Chondrocyte (in vitro differentiated cells): Measurements from ENCODE around the gene LAT. TPM values are rescaled to one million over a fixed set of nuclear protein-coding genes. Genes with fewer than 3 reads are reported as not detected.
"Not testable (repeated sequence)": the region's sequence is repeated elsewhere in the genome, so short reads cannot be mapped to it uniquely, and the experiment has no call there.

Experiments used
- DNase-seq: peaks from one replicate; pipeline ENCODE4 v3.0.0; 2021; ENCODE audit warnings: mixed read lengths, low spot score
- H3K27ac Mint-ChIP-seq: one replicate; pipeline ENCODE4 v1.8.0; 2021; ENCODE audit warnings: mild to moderate bottlenecking, moderate library complexity, mixed read lengths; ENCODE audit not compliant: unreplicated experiment
- H3K27me3 Mint-ChIP-seq: 2 replicates; pipeline ENCODE4 v1.8.0; 2021; ENCODE audit warnings: low read depth, mixed read lengths
- H3K36me3 Mint-ChIP-seq: 2 replicates; pipeline ENCODE4 v1.8.0; 2021; ENCODE audit warnings: low read depth, mixed read lengths
- H3K4me1 Mint-ChIP-seq: 2 replicates; pipeline ENCODE4 v1.8.0; 2021; ENCODE audit warnings: low read depth, mild to moderate bottlenecking, mixed read lengths
- H3K4me3 Mint-ChIP-seq: one replicate; pipeline ENCODE4 v1.8.0; 2021; ENCODE audit warnings: mild to moderate bottlenecking, moderate library complexity, mixed read lengths; ENCODE audit not compliant: unreplicated experiment
- H3K9me3 Mint-ChIP-seq: 2 replicates; pipeline ENCODE4 v1.8.0; 2021; ENCODE audit warnings: low read depth, mixed read lengths
- total RNA-seq: library from RNA; stranded (reverse); gene quantifications from 3 replicates; pipeline ENCODE4 v1.2.1, GENCODE V29; 2021
- TF ChIP-seq, protein P1 (sequence below): fragments of 200-600 bp; sonication (generic); IDR thresholded peaks from 2 replicates; pipeline ENCODE4 v1.5.0; 2021; ENCODE audit warnings: antibody characterized with exemption, mild to moderate bottlenecking, moderate library complexity

Gene LAT
- total RNA-seq, 1 donor from 2014 or later = 11.7 TPM

GRCh38 chr16:28977703-28978662, 6.9 kb upstream of the LAT start:
- H3K4me1 Mint-ChIP-seq = peaks cover 25% of the 10 kb centered on the region
- TF ChIP-seq, protein P1, sequence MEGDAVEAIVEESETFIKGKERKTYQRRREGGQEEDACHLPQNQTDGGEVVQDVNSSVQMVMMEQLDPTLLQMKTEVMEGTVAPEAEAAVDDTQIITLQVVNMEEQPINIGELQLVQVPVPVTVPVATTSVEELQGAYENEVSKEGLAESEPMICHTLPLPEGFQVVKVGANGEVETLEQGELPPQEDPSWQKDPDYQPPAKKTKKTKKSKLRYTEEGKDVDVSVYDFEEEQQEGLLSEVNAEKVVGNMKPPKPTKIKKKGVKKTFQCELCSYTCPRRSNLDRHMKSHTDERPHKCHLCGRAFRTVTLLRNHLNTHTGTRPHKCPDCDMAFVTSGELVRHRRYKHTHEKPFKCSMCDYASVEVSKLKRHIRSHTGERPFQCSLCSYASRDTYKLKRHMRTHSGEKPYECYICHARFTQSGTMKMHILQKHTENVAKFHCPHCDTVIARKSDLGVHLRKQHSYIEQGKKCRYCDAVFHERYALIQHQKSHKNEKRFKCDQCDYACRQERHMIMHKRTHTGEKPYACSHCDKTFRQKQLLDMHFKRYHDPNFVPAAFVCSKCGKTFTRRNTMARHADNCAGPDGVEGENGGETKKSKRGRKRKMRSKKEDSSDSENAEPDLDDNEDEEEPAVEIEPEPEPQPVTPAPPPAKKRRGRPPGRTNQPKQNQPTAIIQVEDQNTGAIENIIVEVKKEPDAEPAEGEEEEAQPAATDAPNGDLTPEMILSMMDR = peak; percentile 64
- peaks cover 17% of the 10 kb centered on the region for H3K36me3 Mint-ChIP-seq
- H3K27ac Mint-ChIP-seq = no peak overlapping the region
- no peaks in the 10 kb centered on the region for H3K9me3 Mint-ChIP-seq
- no peak overlapping the region for H3K4me3 Mint-ChIP-seq
- DNase-seq = no peak
- H3K27me3 Mint-ChIP-seq = no peaks in the 10 kb centered on the region

DNA sequence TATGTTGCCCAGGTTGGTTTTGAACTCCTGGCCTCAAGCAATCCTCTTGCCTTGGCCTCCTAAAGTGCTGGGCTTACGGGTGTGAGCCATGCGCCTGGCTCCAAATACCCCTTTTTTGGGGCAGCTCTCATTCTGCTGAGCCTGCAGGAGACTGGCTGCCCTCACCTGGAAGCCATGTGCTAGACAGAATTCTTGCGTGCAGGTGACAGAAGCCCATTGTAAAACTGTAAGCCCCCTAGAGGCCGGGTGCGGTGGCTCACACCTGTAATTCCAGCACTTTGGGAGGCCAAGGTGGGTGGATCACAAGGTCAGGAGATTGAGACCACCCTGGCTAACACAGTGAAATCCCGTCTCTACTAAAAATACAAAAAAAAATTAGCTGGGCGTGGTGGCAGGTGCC, 4.5 kb upstream of the LAT start:
- not testable (repeated sequence) for H3K9me3 Mint-ChIP-seq, DNase-seq, H3K4me3 Mint-ChIP-seq, H3K27ac Mint-ChIP-seq, H3K27me3 Mint-ChIP-seq
- TF ChIP-seq, protein P1 = peak; percentile 11
- peaks cover 30% of the 10 kb centered on the region for H3K36me3 Mint-ChIP-seq
- peaks cover 18% of the 10 kb centered on the region for H3K4me1 Mint-ChIP-seq

- DNase-seq = no peak
- H3K4me3 Mint-ChIP-seq = no peak overlapping the region
- TF ChIP-seq, protein P1 = no peak
Observed at GRCh38 chr16:28980929-28981328, 3.9 kb upstream of the LAT start.

GRCh38 chr16:28981517-28981916, 3.3 kb upstream of the LAT start:
- Mint-ChIP-seq H3K27me3 (no peaks in the 10 kb centered on the region), H3K9me3 (no peaks in the 10 kb centered on the region), H3K27ac (no peak overlapping the region), H3K36me3 (peaks cover 37% of the 10 kb centered on the region), H3K4me1 (peaks cover 6% of the 10 kb centered on the region), H3K4me3 (no peak overlapping the region)
- DNase-seq = no peak
- TF ChIP-seq, protein P1 = peak; percentile 74

More at GRCh38 chr16:28980929-28981328, 3.9 kb upstream of the LAT start:
- Mint-ChIP-seq H3K36me3 (peaks cover 35% of the 10 kb centered on the region), H3K4me1 (peaks cover 12% of the 10 kb centered on the region), H3K27ac (no peak overlapping the region), H3K9me3 (no peaks in the 10 kb centered on the region), H3K27me3 (no peaks in the 10 kb centered on the region)

- Mint-ChIP-seq H3K36me3 (peaks cover 42% of the 10 kb centered on the region), H3K27me3 (no peaks in the 10 kb centered on the region), H3K4me1 (peaks cover 1% of the 10 kb centered on the region), H3K4me3 (no peak overlapping the region), H3K27ac (no peak overlapping the region), H3K9me3 (peaks cover 5% of the 10 kb centered on the region)
- DNase-seq = no peak
- TF ChIP-seq, protein P1 = no peak
Observed at GRCh38 chr16:28982418-28982817, 2.4 kb upstream of the LAT start.
